Hepatic stellate cell (primary cell): Measurements from ENCODE around the gene USF2.

Experiments
- DNase-seq: peaks from one replicate; pipeline ENCODE4 v3.0.0; 2011; ENCODE audit warnings: low spot score

USF2 gene

DNA sequence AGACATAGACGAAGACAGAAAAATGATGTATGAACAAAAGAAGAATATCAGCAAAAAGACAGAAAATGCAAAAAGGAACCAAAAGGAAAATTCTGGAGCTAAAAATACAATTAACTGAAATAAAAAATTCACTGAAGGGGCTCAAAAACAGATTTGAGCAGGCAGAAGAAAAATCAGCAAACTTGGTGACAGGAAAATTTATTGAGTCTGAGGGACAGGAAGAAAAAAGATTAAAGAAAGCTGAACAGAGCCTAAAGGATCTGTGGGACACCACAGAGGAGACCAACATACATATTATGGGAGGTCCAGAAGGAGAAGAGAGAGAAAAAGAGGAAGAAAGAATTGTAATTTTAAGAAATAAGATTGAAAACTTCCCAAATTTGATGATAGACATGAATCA is 27.3 kb upstream of the USF2 start:
- no peak for DNase-seq

DNA sequence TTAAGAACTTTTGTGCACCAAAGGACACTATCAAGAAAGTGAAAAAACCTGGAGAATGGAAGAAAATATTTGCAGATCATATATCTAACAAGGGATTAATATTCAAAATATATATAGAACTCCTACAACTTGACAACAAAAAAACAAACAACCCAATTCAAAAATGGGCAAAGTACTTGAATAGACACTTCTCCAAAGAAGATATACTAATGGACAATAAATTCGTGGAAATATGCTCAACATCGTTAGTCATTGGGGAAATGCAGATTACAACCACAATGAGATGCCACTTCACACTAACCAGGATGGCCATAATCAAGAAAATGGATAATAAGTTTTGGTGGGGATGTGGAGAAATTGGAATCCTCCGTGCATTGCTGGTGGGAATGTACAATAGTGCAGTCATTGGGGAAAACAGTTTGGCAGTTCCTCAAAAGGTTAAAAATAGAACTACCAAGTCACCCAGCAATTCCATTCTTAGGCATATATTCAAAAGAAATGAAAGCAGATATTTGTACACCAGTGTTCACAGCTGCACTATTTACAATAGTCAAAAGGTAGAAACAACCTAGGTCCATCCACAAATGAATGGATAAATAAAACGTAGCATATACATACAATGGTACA is 22.2 kb upstream of the USF2 start:
- DNase-seq = no peak

DNA sequence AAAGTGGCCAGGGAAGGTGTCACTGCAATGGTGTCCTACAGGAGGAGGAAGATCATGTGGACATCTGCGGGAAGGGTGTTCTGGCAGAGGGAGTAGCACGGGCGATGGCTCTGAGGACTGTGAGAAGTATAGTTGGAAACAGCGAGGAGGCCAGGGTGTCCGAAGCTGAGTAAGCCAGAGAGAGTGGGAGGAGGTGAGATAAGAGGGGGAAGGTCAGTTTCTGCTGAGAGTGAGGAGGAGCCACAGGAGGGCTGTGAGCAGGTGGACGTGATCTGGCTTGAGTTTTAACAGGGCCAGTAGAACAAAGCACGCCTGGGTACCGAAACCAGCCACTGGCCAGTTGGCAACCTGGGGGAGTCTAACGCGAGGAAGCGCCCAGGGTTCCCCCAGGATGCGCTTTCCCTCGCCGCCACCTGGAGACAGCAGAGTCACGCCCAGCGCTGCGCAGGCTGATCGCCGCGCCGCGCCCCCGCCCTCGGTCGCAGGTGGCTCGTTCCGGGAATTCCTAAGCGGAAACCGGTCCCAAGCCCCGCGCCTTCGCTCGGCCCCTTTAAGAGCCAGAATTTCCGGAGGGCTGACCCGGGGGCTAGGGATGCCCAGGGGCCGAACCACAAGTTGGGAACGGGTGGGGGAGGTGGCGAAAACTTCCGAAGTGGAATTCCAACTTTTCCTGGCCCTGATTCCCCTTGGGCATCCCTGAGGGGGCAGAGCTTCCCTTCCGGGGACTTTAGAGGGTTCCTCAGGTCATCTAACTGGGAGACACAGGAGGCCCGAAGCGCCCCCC is 21.0 kb upstream of the USF2 start:
- no peak for DNase-seq

DNA sequence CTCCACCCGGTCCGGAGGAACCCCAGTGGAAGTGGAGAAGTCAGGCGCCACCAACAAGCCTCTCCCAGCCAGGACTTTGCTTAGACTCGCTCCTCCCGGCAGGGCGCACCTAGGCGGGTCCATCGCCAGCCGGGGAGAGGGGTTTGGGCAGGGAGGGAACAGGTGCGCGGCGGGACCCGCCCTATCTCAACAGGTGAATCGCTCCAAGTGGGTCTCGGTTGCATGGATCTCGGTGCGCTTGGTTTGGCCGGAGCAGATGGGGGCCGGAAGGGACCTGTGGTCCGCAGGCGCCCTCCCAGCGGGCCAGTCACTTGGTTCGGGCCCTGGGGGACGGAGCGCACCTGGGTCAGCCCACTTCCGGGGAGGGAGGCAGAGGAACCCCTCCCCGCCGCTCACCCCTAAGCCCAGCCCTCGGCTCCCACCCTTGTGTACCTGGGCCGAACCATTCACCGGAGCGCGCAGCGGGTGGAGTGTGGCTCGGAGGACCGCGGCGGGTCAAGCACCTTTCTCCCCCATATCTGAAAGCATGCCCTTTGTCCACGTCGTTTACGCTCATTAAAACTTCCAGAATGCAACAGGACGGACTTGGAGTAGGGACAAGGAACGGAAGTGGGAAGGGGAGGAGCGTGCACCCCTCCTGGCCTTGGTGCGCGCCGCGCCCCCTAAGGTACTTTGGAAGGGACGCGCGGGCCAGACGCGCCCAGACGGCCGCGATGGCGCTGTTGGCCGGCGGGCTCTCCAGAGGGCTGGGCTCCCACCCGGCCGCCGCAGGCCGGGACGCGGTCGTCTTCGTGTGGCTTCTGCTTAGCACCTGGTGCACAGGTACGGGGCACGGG is 20.2 kb upstream of the USF2 start, which contains the start of gene LSR:
Gene LSR (plus strand): TSS at position 693 of the 836 bp plus-strand sequence. CDS start 21 bp downstream, at position 714.
- no peak for DNase-seq

DNA sequence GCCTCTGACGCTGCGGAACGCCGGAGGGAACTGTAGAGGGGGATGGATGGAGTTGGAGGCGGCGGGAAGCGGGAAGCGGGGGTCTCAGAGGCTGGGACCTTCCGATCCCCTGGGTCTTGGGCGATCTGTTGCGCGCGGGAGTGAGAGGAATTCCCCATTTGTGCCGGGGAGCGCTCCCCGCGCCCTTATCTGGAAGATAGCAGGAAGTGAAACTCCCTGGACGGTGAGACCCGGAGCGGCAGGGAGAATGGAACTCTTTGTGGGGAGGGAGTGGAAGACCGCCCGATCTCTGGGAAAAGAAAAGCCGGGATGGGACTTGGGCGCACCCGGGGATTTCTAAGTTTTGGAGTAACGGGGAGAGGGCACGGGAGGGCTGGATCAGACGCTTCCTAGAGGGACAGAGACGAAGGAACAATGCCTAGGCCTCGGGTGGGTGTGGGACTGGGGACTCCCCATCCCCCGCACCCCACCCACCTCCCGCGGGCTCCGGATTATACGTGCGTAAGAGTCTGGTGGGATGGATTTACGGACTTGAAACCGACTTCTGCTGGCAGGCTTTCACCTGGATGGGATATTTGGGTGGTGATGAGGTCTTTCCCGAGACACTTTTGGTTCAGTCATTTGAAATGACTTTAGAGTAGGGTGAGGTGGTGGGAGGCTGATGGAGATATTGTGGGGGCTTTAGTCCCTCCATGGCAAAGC is 19.5 kb upstream of the USF2 start:
- no peak for DNase-seq

DNA sequence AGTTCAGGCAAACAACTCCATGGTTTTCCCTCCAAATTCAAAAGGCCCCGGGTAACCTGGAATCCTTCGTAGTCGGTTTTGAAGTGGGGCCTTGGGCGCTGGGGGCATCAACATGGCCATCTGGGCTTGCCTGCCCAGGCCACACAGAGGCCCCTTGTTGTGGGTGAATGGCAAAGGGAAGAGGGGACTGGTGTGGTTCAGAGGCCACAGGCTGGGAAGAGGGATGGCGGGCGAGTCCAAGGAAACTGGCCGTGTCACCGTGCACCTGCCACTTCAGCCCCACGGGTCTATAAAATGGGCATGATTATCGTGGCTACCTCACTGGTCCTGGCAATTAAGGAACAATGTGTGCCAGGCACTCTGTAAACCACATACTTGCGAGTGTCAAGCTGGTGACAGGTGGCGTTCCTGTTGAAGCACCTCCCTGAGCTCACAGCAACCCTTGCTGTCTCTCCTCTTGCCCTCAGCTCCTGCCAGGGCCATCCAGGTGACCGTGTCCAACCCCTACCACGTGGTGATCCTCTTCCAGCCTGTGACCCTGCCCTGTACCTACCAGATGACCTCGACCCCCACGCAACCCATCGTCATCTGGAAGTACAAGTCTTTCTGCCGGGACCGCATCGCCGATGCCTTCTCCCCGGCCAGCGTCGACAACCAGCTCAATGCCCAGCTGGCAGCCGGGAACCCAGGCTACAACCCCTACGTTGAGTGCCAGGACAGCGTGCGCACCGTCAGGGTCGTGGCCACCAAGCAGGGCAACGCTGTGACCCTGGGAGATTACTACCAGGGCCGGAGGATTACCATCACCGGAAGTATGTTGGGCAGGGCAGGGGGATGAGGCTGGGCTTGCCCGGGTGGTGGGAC is 18.7 kb upstream of the USF2 start:
- DNase-seq = no peak

DNA sequence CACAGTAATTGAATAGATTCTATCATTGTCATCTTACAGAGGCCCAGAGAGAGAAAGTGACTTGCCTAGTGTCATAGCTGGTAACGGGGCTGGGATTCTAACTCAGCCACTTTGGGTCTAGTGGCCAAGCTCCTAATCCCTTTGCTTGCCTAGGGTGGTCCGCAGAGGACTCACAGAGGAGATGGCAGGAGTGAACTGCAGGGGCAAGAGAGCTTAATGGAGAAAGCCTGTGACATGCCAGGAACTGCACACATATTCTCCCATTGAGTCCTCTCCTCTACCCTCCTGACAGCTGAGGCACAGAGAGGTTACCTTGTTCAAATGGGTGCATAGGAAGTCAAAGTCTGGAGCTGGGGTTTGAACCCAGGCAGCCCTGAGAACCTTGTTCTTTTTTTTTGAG is 17.3 kb upstream of the USF2 start:
- no peak for DNase-seq

DNA sequence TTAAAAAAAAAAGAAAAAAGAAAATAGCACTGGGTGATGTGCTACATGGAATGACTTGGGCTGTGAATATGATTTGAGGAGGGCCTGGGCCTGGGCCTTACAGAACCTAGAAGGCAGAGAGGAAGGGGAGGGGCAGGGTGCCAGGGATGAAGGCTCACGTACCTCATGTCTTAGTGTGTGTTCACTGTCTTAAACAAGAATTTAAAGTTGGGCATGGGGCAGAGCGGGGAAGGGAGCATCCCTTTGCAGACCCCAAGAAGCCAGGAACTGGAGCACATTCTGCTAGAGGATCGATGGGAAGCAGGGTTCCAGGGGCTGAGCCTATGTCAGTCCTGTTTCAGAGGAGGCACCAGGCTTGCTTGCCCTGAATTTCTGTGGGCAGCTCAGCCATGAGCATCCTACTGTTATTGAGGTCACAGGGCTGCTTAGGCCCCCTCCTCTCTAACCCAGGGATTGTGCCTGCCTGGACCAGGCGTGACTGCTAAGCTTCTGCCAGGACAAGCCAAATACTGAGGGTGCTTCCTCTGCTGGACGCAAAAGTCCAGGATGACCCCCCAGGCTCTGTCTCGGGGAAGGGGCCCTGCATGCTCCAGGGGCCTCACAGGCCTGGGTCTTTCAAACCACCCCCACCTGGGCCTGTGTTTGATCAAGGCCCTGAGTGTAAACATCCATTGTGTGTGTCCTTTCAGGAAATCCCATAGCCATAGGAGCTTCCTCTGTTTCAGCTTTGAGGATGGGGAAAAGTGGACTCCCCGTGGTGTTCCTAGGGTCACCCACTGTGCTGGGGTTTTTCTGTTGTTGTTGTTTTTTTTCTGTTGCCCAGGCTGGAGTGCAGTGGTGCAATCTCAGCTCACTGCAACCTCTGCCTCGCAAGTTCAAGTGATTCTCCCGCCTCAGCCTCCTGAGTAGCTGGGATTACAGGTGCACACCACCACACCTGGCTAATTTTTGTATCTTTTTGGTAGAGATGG is 15.2 kb upstream of the USF2 start:
- no peak for DNase-seq

DNA sequence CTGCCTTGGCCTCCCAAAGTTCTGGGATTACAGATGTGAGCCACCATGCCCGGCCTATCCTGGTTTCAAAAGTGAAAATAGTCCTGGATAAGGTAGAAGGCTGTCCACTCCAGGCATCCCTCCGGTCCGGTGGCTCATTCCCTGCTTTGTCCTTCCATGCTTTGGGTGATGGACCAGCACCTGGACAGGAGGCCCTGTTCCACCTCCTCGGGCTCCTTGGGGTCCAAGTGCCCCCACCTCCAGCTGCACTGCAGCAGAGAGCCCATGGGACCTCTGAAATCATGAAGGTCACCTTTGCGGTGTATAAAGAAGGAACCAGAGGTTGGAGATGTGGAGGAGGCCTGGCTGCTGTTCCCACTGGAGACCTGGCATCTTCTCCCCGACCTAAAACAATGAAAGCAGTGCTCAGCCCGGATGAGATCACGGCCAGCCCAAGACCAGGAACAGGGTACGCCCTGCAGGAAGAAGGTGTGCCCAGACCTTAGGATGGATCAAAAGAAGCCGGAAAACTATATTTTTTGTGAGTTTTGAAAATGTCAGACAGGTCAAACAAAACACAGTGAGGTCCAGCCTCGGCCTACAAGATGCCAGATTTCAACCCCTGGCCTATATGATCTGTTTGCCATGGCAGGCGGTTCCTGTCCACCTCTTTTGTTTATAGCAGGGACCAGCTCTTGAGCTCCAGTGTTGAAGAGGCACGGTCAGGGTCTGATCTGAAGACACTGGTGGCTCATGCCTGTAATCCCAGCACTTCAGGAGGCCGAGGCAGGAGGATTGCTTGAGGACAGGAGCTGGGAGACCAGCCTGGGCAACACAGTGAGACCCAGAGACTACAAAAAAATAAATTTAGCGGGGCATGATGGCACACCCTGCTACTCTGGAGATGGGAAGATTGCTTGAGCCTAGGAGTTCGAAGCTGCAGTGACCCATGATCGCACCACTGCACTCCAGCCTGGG is 14.1 kb upstream of the USF2 start:
- DNase-seq = no peak

DNA sequence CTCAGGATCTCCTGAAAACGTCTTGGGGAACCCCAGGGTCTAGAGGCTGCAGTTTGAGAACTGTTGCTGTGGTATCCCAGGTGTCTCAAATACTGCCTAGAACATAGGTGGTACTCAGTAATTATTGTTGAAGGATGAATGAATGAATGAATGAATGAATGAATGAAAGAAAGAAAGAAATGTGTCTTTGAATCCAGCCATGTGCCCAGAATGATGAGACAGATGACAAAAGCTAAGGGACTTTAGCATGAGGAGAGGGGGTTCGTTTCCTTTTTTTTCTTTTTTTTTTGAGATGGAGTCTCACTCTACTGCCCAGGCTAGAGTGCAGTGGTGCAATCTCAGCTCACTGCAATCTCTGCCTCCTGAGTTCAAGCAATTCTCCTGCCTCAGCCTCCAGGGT is 12.2 kb upstream of the USF2 start:
- no peak for DNase-seq

DNA sequence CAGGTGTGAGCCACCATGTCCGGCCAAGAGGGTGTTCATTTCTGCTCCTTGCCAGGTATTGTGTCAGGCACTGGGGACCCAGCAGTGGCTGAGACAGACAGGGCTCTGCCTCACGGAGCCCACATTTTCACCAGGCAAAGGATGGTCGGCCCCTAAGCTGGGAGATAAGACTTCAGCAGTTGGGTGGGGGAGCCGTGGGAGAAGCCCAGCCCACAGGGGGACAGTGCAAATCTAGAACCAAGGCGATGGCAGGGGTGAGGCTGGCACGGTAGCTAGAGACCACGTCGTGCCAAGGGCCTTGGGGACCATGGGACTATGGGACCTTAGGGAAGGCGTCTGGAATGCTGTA is 11.7 kb upstream of the USF2 start:
- no peak for DNase-seq

DNA sequence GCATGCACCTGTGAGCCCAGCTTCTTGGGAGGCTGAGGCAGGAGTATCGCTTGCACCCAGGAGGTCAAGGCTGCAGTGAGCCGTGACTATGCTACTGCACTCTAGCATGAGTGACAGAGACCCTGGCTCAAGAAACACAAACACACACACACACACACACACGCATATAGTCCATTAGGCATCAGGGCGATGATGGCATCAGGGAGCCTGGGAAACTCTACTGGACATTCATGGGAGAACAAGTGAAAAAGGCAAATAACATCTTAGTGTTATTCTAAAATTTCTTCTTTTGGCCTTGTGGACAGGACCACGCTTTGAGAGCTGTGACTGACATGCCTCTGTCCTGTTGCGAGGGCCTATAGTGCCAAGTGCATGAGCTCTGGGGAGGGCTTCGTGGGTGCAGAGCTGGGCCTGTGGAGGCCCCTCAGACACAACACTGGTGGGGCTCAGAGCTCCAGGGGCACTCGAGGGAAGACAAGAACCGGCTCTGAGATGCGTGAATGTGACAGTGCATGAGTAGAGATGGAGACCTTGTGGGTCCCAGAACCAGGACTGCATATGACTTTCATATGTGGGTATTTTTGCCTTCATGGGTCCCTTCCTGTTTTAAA is 8.0 kb upstream of the USF2 start:
- no peak for DNase-seq

DNA sequence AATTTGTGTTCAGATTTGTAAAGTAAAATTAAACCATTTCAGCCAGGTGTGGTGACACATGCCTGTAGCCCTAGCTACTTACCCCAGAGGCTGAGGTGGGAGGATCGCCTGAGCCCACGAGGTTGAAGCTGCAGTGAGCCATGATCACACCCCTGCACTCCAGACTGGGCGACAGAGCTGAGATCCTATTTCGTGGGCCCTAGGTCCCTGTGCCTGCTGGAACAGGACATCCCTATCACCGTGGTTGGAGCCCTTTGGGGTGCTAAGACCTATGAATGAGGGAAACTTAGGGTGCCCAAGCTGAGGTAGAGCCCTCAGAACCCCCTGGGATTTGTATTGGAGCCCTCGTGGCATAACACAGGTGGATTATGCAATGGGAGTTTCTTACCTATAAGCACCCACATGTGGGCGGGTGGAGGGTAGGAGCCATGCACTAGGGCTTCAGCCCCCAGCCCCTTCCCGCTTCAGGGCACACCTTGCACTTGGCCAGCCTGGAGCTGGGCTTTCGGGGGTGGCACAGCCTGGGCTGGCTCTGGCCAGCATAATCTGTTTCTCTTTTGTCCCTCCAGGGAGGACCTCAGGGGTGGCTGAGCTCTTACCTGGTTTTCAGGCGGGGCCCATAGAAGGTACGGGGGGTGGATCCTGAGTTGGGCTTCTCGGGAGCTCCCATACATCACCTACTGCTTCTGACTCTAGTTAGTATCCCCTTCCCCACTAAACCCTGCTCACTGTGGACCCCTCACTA is 7.2 kb upstream of the USF2 start:
- no peak for DNase-seq

DNA sequence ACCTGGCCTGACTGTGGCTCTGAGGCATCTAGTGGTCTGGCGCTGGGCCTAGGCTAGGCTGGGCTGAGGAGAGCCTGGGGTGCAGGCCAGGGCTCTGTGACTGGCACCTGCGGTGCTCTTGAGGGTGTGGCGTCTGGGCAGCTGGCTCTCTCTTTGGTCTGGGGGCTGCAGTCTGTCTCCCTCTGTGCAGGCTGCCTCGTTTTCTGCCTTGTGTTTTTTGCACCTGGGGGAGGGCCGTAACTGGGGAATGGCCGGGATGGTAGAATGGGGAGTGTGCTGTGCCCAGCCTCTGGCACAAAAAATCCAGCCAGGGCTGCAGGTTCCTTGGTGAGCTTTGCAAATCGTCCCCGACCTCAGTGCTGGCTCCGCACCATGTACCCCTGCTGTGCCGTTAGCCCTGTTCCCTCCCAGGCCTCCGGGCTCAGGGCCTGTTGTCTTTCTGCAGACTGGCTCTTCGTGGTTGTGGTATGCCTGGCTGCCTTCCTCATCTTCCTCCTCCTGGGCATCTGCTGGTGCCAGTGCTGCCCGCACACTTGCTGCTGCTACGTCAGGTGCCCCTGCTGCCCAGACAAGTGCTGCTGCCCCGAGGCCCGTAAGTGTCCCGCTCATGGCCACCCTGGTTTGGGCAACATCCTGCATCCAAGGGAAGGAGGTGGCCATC is 6.5 kb upstream of the USF2 start:
- DNase-seq = no peak

DNA sequence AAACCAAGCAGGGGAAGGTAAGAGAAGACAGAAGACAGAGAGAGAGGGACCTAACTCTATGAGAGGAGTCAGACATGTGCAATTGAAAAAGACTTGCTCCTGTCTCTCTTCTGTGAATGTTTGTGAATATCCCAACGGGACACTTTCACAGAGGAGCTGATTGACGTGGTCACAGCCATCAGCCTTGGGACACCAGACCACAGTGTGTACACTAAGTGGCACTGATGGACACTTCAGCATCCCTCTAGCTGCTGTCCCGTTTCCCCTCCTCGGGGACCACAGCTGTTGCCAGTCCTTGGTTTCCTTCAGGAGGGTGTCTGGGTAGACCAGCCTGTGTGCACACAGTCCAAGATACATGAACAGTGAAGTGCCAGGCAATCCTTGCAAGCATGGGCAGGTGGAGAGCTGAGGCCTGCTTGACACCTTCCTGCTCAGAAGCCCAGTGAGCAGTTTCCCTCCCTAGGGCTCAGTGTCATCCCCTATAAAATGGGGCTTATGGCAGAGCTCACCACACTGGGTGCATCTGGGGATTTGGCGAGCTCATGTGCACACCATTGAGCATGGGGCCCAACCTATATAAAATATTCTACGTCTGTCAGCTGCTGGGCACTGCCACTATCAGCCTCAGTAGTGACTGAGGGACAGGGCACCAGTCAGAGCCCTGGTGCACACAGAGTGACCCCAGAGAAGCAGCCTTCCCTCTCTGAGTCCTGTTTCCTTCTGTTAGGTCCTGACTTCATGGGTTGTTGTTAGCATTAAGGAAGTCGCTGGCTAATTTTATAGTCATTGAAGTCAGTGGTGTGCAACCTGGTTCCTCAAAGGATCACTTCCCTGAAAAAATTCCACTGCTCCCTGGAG is 4.3 kb upstream of the USF2 start:
- DNase-seq = no peak
